RWPE1 (cell line): ENCODE data around the gene METTL9.

Source experiments
- CTCF ChIA-PET: fragments of 350-600 bp; sonication (Branson Sonifier 250); formaldehyde crosslinking; extraction: SDS; loops from one replicate; lab custom pipeline; 2021; lab: Yijun Ruan, JAX
- POLR2A ChIA-PET: fragments of 400-600 bp; formaldehyde crosslinking; extraction: SDS; loops from one replicate; lab custom pipeline; 2020; ENCODE audit warnings: antibody characterized with exemption; ENCODE audit not compliant: low non-redundant PET; lab: Yijun Ruan, JAX
- DNase-seq: peaks from one replicate; pipeline ENCODE4 v3.0.0; 2012; ENCODE audit warnings: low spot score
- H3K27ac ChIP-seq: fragments of 450-650 bp; 2 replicates; pipeline ENCODE4 v1.5.1; 2017
- TF ChIP-seq, protein P1 (sequence below): fragments of 450-650 bp; conservative IDR thresholded peaks from 2 replicates; pipeline ENCODE4 v1.5.1; 2017; ENCODE audit warnings: low read depth, mild to moderate bottlenecking

Gene METTL9

GRCh38 chr16:21608639-21609328 lies 9.4 kb downstream of the METTL9 start:
- H3K27ac ChIP-seq, result no peak overlapping the region
- TF ChIP-seq, protein P1, sequence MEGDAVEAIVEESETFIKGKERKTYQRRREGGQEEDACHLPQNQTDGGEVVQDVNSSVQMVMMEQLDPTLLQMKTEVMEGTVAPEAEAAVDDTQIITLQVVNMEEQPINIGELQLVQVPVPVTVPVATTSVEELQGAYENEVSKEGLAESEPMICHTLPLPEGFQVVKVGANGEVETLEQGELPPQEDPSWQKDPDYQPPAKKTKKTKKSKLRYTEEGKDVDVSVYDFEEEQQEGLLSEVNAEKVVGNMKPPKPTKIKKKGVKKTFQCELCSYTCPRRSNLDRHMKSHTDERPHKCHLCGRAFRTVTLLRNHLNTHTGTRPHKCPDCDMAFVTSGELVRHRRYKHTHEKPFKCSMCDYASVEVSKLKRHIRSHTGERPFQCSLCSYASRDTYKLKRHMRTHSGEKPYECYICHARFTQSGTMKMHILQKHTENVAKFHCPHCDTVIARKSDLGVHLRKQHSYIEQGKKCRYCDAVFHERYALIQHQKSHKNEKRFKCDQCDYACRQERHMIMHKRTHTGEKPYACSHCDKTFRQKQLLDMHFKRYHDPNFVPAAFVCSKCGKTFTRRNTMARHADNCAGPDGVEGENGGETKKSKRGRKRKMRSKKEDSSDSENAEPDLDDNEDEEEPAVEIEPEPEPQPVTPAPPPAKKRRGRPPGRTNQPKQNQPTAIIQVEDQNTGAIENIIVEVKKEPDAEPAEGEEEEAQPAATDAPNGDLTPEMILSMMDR, result no peak
- POLR2A ChIA-PET, result no interaction called here
- CTCF ChIA-PET, result no interaction called here
- no peak for DNase-seq

- TF ChIP-seq, protein P1, result no peak
- ChIA-PET CTCF (no interaction called here), POLR2A (no interaction called here)
- DNase-seq, result no peak
- H3K27ac ChIP-seq, result no peak overlapping the region
These were observed 10.7 kb downstream of the METTL9 start for GRCh38 chr16:21610006-21610544.

DNA sequence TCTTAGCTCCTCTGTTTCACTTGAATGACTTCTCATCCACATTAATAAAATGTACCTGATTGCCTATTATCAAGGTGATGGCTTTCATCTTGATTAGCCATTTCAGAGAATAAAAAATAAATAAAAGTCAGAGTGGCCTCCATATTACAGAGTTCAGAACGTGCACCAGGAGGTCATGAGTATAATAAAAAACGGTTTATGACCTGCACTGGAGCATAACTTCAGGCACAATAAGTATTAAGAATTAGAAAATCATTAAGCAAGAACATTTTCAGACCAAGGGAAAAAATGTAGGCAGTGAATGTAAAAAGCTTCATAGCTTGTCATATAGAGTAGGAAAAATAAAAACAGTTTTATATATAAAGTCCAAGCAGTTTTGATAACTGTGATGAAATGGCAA lies 11.4 kb downstream of the METTL9 start:
- no peak for DNase-seq
- H3K27ac ChIP-seq, result no peak overlapping the region
- ChIA-PET CTCF (no interaction called here), POLR2A (no interaction called here)
- TF ChIP-seq, protein P1, result no peak

DNA sequence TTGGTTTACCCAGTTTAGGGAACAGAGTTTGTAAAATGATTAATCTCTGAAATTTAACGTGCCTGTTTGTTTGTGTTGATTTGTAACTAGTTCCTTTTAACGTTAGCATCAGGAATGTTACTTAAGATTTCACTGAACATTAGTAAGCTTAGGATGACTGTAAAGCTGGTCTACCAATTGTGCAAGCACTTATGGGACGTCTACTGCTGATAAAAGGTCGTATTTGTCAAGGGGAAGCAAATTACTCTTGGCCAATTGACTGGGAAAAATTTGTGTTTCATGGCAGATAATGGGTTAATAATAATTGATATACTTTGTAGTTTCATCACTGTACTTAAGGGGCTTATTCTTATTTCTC lies 11.8 kb downstream of the METTL9 start:
- ChIA-PET POLR2A (no interaction called here), CTCF (no interaction called here)
- H3K27ac ChIP-seq, result no peak overlapping the region
- TF ChIP-seq, protein P1, result no peak
- no peak for DNase-seq

DNA sequence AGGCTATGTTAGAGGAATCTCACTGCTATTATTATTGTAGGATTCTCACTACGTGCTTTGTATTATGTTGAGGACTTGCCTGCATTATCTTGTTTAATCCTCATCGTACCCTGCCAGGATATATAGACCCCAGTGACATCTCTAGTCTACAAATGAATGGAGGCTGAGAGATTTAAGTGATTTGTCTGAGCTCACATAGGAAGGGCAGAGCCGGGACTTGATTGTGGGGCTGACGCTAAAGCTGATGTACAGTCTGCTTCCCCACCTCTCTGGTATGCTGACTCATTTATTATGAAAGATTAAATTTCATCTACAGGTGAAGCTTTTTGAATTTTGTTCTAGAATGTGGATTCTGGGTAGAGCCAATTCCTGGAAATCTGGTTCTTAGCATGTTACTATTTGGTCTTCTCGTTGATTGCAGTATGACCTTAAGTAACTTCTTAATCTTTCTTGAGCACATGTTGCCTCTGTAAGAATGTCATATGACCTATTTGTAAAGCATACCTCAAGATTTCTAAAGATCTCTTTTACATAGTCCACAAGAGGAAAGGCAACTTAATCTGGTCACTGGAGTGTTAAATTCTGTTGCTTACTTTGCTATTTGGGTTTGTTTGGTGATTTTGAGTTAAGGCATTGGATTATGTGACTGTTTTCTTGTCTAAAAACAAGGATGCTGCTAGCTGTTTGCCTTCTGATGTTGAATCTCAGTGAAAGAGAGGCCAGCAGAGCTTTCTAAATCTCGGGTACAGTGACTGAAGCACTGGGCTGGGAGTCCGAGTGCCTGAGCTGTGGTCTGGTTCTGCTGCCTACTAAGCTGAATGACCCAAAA lies 12.4 kb downstream of the METTL9 start:
- ChIA-PET POLR2A (no interaction called here), CTCF (no interaction called here)
- peak; percentile 21 for DNase-seq
- TF ChIP-seq, protein P1, result no peak
- no peak overlapping the region for H3K27ac ChIP-seq

DNA sequence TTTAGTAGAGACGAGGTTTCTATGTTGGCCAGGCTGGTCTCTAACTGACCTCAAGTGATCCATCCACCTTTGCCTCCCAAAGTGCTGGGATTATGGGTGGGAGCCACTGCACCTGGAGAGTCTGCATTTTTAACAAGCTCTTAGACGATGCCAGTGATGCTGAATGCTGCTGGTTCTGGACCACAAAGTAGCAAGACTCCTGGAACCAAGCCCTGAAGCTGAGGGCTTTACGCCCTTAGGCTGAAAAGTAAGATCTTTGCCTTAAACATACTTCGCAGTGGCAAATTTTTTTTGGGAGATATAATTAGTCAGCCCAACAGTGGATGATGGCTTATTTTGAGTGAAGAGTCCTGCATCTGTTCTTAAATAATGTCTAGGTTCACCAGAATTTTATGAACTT lies 14.0 kb downstream of the METTL9 start:
- TF ChIP-seq, protein P1, result no peak
- DNase-seq, result no peak
- CTCF ChIA-PET, result no interaction called here
- POLR2A ChIA-PET, result no interaction called here
- H3K27ac ChIP-seq, result no peak overlapping the region
